Measurements from ENCODE around the gene XPR1. TPM values are rescaled to one million over a fixed set of nuclear protein-coding genes. Genes with fewer than 3 reads are reported as not detected.

The XPR1 gene
- total RNA-seq, 1 experiment from 2014 or later = 16.8 TPM

GRCh38 chr1:180781718-180782117 is 149.9 kb downstream of the XPR1 start:
- Histone ChIP-seq H2AFZ (no peak overlapping the region), H3K27ac (no peak overlapping the region), H3K9me2 (ENCODE audit: insufficient read depth) (no peaks in the 10 kb centered on the region), H3K9me3 (ENCODE audit: insufficient read depth, low read depth) (no peaks in the 10 kb centered on the region), H4K20me1 (ENCODE audit: insufficient read depth) (no peaks in the 10 kb centered on the region), H3K36me3 (ENCODE audit: low read depth) (no peaks in the 10 kb centered on the region), H3F3A (ENCODE audit: insufficient read depth, low read depth) (no peaks in the 10 kb centered on the region), H3K4me2 (no peak overlapping the region), H3K4me3 (no peak overlapping the region), H3K79me2 (ENCODE audit: low read depth) (no peaks in the 10 kb centered on the region), H3K4me1 (replicated peaks; ENCODE audit: insufficient read depth) (no peaks in the 10 kb centered on the region), H3K27me3 (ENCODE audit: insufficient read depth, low read depth) (no peaks in the 10 kb centered on the region)
- CTCF ChIA-PET = no interaction called here
- TF ChIP-seq CTCF (conservative IDR thresholded peaks at IDR 0.05) = no peak
- TF ChIP-seq EZH2 (IDR thresholded peaks at IDR 0.05; ENCODE audit: low read depth) = no peak
- POLR2A ChIA-PET (ENCODE audit: unreplicated experiment) = no interaction called here
- no peak for DNase-seq
- intact Hi-C loops (cut with micrococcal nuclease; ENCODE audit: unreplicated experiment) = no loop called here
- no TSS peak for BruUV-seq (replicated peaks)

DNA sequence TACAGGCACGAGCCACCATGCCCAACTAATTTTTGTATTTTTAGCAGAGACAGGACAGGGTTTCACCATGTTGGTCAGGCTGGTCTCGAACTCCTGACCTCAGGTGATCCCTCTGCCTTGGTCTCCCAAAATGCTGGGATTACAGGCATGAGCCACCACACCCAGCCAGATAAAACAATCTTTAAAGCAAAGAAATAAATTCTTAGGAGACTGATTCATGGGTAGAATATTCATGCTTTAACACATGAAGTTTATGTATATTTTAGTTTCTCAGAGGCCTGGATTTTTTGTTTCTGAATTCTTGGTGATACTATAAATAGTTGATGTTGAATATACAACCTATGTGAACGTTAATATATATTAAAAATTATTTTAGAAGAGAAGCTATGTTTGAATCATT is 153.5 kb downstream of the XPR1 start:
- no peaks in the 10 kb centered on the region for H3K27me3 ChIP-seq (ENCODE audit: insufficient read depth, low read depth)
- no peak for DNase-seq
- ChIA-PET CTCF (no interaction called here), POLR2A (ENCODE audit: unreplicated experiment) (no interaction called here)
- no peak overlapping the region for H3K27ac ChIP-seq
- no peaks in the 10 kb centered on the region for H3K79me2 ChIP-seq (ENCODE audit: low read depth)
- TF ChIP-seq EZH2 (IDR thresholded peaks at IDR 0.05; ENCODE audit: low read depth) (no peak), CTCF (conservative IDR thresholded peaks at IDR 0.05) (no peak)
- no peaks in the 10 kb centered on the region for H3K9me3 ChIP-seq (ENCODE audit: insufficient read depth, low read depth)
- no peaks in the 10 kb centered on the region for H3K4me1 ChIP-seq (replicated peaks; ENCODE audit: insufficient read depth)
- no peaks in the 10 kb centered on the region for H3K9me2 ChIP-seq (ENCODE audit: insufficient read depth)
- H3K4me3 ChIP-seq = no peak overlapping the region
- intact Hi-C loops (cut with micrococcal nuclease; ENCODE audit: unreplicated experiment) = no loop called here
- no peak overlapping the region for H3K4me2 ChIP-seq
- no peak overlapping the region for H2AFZ ChIP-seq
- H3F3A ChIP-seq (ENCODE audit: insufficient read depth, low read depth) = no peaks in the 10 kb centered on the region
- no TSS peak for BruUV-seq (replicated peaks)
- no peaks in the 10 kb centered on the region for H3K36me3 ChIP-seq (ENCODE audit: low read depth)
- H4K20me1 ChIP-seq (ENCODE audit: insufficient read depth) = no peaks in the 10 kb centered on the region

GRCh38 chr1:180785887-180786286 is 154.1 kb downstream of the XPR1 start:
- no peaks in the 10 kb centered on the region for H3K9me3 ChIP-seq (ENCODE audit: insufficient read depth, low read depth)
- H2AFZ ChIP-seq = no peak overlapping the region
- intact Hi-C loops (cut with micrococcal nuclease; ENCODE audit: unreplicated experiment) = no loop called here
- H3F3A ChIP-seq (ENCODE audit: insufficient read depth, low read depth) = no peaks in the 10 kb centered on the region
- no peak for TF ChIP-seq EZH2 (IDR thresholded peaks at IDR 0.05; ENCODE audit: low read depth)
- TF ChIP-seq CTCF (conservative IDR thresholded peaks at IDR 0.05) = no peak
- BruUV-seq (replicated peaks) = no TSS peak
- POLR2A ChIA-PET (ENCODE audit: unreplicated experiment) = no interaction called here
- no peaks in the 10 kb centered on the region for H3K27me3 ChIP-seq (ENCODE audit: insufficient read depth, low read depth)
- CTCF ChIA-PET = no interaction called here
- no peaks in the 10 kb centered on the region for H3K9me2 ChIP-seq (ENCODE audit: insufficient read depth)
- no peak overlapping the region for H3K27ac ChIP-seq
- H3K4me2 ChIP-seq = no peak overlapping the region
- H3K36me3 ChIP-seq (ENCODE audit: low read depth) = no peaks in the 10 kb centered on the region
- no peak for DNase-seq
- no peaks in the 10 kb centered on the region for H4K20me1 ChIP-seq (ENCODE audit: insufficient read depth)
- no peaks in the 10 kb centered on the region for H3K4me1 ChIP-seq (replicated peaks; ENCODE audit: insufficient read depth)
- H3K79me2 ChIP-seq (ENCODE audit: low read depth) = no peaks in the 10 kb centered on the region
- no peak overlapping the region for H3K4me3 ChIP-seq

Data from PC-9 (cell line).